Endothelial cell of umbilical vein (primary cell): ENCODE results near the gene GTPBP10. TPM values are rescaled to one million over a fixed set of nuclear protein-coding genes. Genes with fewer than 3 reads are reported as not detected.
"Not testable (repeated sequence)": the region's sequence is repeated elsewhere in the genome, so short reads cannot be mapped to it uniquely, and the experiment has no call there.

Experiments
- BruUV-seq: library from RNA; stranded (reverse); fragments of 400-500 nt; replicated peaks from 2 replicates; lab custom pipeline; 2021; lab: Mats Ljungman, UMichigan
- CTCF ChIA-PET: fragments of 300-600, 350-600 bp; sonication (Branson Sonifier 250); formaldehyde crosslinking; loops from one replicate; lab custom pipeline; 2021; ENCODE audit warnings: antibody characterized with exemption, inconsistent platforms; lab: Charles Lee
- POLR2A ChIA-PET: fragments of 300-600, 350-600 bp; sonication (Branson Sonifier 250); formaldehyde crosslinking; loops from one replicate; lab custom pipeline; 2021; ENCODE audit warnings: antibody characterized with exemption, inconsistent platforms; lab: Charles Lee
- DNase-seq: peaks from one replicate; pipeline ENCODE4 v3.0.0-alpha.2; 2011; ENCODE audit warnings: low read depth, low spot score
- FAIRE-seq: peaks from 2 replicates; lab custom pipeline; 2011; peaks lifted over from hg19 to GRCh38; lab: Jason Lieb, UNC
- H2AFZ ChIP-seq: 2 replicates; pipeline ENCODE4 v1.6.0; 2012; ENCODE audit warnings: low read depth, low read length, control low read depth, inconsistent platforms
- H3K27ac ChIP-seq: 2 replicates; pipeline ENCODE4 v1.5.1; 2011; ENCODE audit warnings: low read depth, mild to moderate bottlenecking, control low read depth, low read length, moderate library complexity; ENCODE audit not compliant: insufficient read depth
- H3K27me3 ChIP-seq, 2 experiments: 2 replicates each; pipeline versions ENCODE4 v1.6.0 to v1.6.1; 2011; ENCODE audit warnings: low read length in 2 of 2, mixed read lengths in 1 of 2; ENCODE audit not compliant: control insufficient read depth in 2 of 2, insufficient read depth in 2 of 2
- H3K36me3 ChIP-seq, 2 experiments: 2 replicates in 1 of 2; 3 replicates in 1 of 2; pipeline ENCODE4 v1.5.1; 2011; ENCODE audit warnings: low read length in 2 of 2, mild to moderate bottlenecking in 1 of 2, moderate library complexity in 1 of 2; ENCODE audit not compliant: control insufficient read depth in 2 of 2, insufficient read depth in 2 of 2; ENCODE audit errors: extremely low read depth in 1 of 2
- H3K4me1 ChIP-seq: 3 replicates; pipeline ENCODE4 v1.5.1; 2011; ENCODE audit warnings: mild to moderate bottlenecking, low read length; ENCODE audit not compliant: control insufficient read depth, insufficient read depth; ENCODE audit errors: extremely low read depth
- H3K4me2 ChIP-seq: 2 replicates; pipeline ENCODE4 v1.6.1; 2011; ENCODE audit warnings: low read length, control low read depth, mixed read lengths; ENCODE audit not compliant: insufficient read depth
- H3K4me3 ChIP-seq, 3 experiments: fragments of 200-600 bp in 1 of 3; sonication (generic), shearing (Covaris generic) in 1 of 3; replicated peaks in 1 of 3; 2 replicates each; pipeline ENCODE4 v1.5.1; 2011 to 2016; ENCODE audit warnings: control low read depth in 3 of 3, low read length in 3 of 3, mild to moderate bottlenecking in 2 of 3, inconsistent platforms in 1 of 3, low read depth in 1 of 3, moderate library complexity in 1 of 3; ENCODE audit not compliant: insufficient read depth in 1 of 3
- H3K79me2 ChIP-seq: 2 replicates; pipeline ENCODE4 v1.6.0; 2012; ENCODE audit warnings: low read length, inconsistent platforms; ENCODE audit not compliant: control insufficient read depth, insufficient read depth
- H3K9ac ChIP-seq: replicated peaks from 2 replicates; pipeline ENCODE3; 2011; ENCODE audit warnings: low read length, control low read depth; ENCODE audit not compliant: insufficient read depth; ENCODE audit errors: extremely low read depth
- H3K9me1 ChIP-seq: replicated peaks from 3 replicates; pipeline ENCODE4 v1.6.0; 2011; ENCODE audit warnings: mild to moderate bottlenecking, low read length; ENCODE audit not compliant: control insufficient read depth, insufficient read depth; ENCODE audit errors: extremely low read depth
- H3K9me3 ChIP-seq: replicated peaks from 2 replicates; pipeline ENCODE4 v1.5.1; 2012; ENCODE audit warnings: low read length, inconsistent platforms; ENCODE audit not compliant: control insufficient read depth, insufficient read depth
- H4K20me1 ChIP-seq: replicated peaks from 2 replicates; pipeline ENCODE3; 2011; ENCODE audit warnings: mild to moderate bottlenecking, low read length; ENCODE audit not compliant: control insufficient read depth, insufficient read depth; ENCODE audit errors: extremely low read depth
- CTCF ChIP-seq, 2 donors: IDR thresholded peaks; 1 replicate in 1 of 2; 2 replicates in 1 of 2; pipeline ENCODE4 v1.5.1; 2011; ENCODE audit warnings: low read length in 2 of 2, mild to moderate bottlenecking in 2 of 2, moderate library complexity in 2 of 2, control low read depth in 1 of 2, inconsistent platforms in 1 of 2, low read depth in 1 of 2; ENCODE audit not compliant: insufficient read depth in 1 of 2; ENCODE audit errors: extremely low read depth in 1 of 2
- EZH2 ChIP-seq: IDR thresholded peaks from 2 replicates; pipeline ENCODE4 v1.6.1; 2012; ENCODE audit warnings: borderline replicate concordance, low read depth, mild to moderate bottlenecking, moderate library complexity, low read length, inconsistent platforms; ENCODE audit not compliant: severe bottlenecking
- FOS ChIP-seq: IDR thresholded peaks from 2 replicates; pipeline ENCODE4 v1.6.1; 2011; ENCODE audit warnings: mild to moderate bottlenecking, low read length, moderate library complexity, borderline replicate concordance; ENCODE audit not compliant: insufficient read depth
- GATA2 ChIP-seq: IDR thresholded peaks from 2 replicates; pipeline ENCODE4 v1.7.0; 2011; ENCODE audit warnings: low read depth, mild to moderate bottlenecking, moderate library complexity, mixed read lengths, low read length; ENCODE audit not compliant: insufficient read length, insufficient read depth
- JUN ChIP-seq: IDR thresholded peaks from 2 replicates; pipeline ENCODE4 v1.6.1; 2011; ENCODE audit warnings: borderline replicate concordance, low read depth; ENCODE audit not compliant: insufficient read length, insufficient read depth
- MAX ChIP-seq: IDR thresholded peaks from 2 replicates; pipeline ENCODE4 v1.6.1; 2011; ENCODE audit not compliant: insufficient read depth, insufficient read length
- MYC ChIP-seq: IDR thresholded peaks from one replicate; pipeline ENCODE4 v1.6.1; 2011; ENCODE audit warnings: mild to moderate bottlenecking, low read depth, low read length
- POLR2A ChIP-seq: IDR thresholded peaks from 2 replicates; pipeline ENCODE4 v1.6.1; 2012; ENCODE audit warnings: low read depth, mild to moderate bottlenecking, control low read depth, low read length
- POLR2AphosphoS5 ChIP-seq: IDR thresholded peaks from 2 replicates; pipeline ENCODE4 v1.6.1; 2012; ENCODE audit warnings: low read depth, mild to moderate bottlenecking, control low read depth, low read length, moderate library complexity; ENCODE audit not compliant: insufficient read depth
- dilution Hi-C: fragments of 300-500 bp; cut with MboI; formaldehyde crosslinking; loops from one replicate; pipeline ENCODE4 v1.15.0; 2019; ENCODE audit warnings: low sequenced_read_pairs; ENCODE audit not compliant: extremely low pct_ligation_motif_present
- intact Hi-C: fragments of 100-400 bp; cut with micrococcal nuclease; formaldehyde crosslinking; loops from one replicate; pipeline ENCODE4 v1.10.0; 2022
- polyA plus RNA-seq, 4 experiments: library from polyadenylated mRNA; depleted of rRNA in 3 of 4; stranded (reverse) in 3 of 4; unstranded in 1 of 4; fragments of >200 nt; gene quantifications; 2 replicates each; pipeline versions ENCODE4 v1.2.1 to v1.2.3, GENCODE V29; 2011 to 2012; ENCODE audit warnings: missing spikeins in 1 of 4
- total RNA-seq: library from RNA; stranded (reverse); gene quantifications from 2 replicates; pipeline ENCODE4 v1.2.3, GENCODE V29; 2021

Gene GTPBP10
- total and polyA plus RNA-seq, 2 donors (not counting 3 experiments of a cell fraction or from before 2014, with no cell fraction given): 3.5 to 16.7 TPM

- peaks cover 12% of the 10 kb centered on the region for H3K4me1 ChIP-seq
- FAIRE-seq: no peak
- intact Hi-C loops: loop anchor here (10.0 kb wide), 1 partner anchor 1525 kb away; no protein-coding TSS in a partner anchor
- H3K9me1 ChIP-seq: no peaks in the 10 kb centered on the region
- no peak overlapping the region for H3K9ac ChIP-seq
- H4K20me1 ChIP-seq: no peaks in the 10 kb centered on the region
- CTCF ChIA-PET: no interaction called here
- DNase-seq: no peak
- H3K27ac ChIP-seq: no peak overlapping the region
- TF ChIP-seq CTCF (IDR thresholded peaks at IDR 0.05; ENCODE audit: extremely low read depth in 1 of 2, insufficient read depth in 1 of 2, low read depth in 1 of 2, low read length in 2 of 2) (no peak), MYC (no peak), GATA2 (no peak), POLR2AphosphoS5 (no peak), MAX (no peak), POLR2A (no peak), JUN (no peak), EZH2 (no peak), FOS (no peak)
- dilution Hi-C loops: no loop called here
- POLR2A ChIA-PET: no interaction called here
- no peak overlapping the region for H3K4me3 ChIP-seq
- no peaks in the 10 kb centered on the region for H3K27me3 ChIP-seq
- peaks cover 22% of the 10 kb centered on the region for H3K79me2 ChIP-seq
- BruUV-seq: no TSS peak
- no peaks in the 10 kb centered on the region for H3K9me3 ChIP-seq
- no peak overlapping the region for H3K4me2 ChIP-seq
- no peak overlapping the region for H2AFZ ChIP-seq
- H3K36me3 ChIP-seq: no peaks in the 10 kb centered on the region
Observed at GRCh38 chr7:90349305-90349704, 2.8 kb downstream of the GTPBP10 start.

GRCh38 chr7:90350032-90350431 lies 3.5 kb downstream of the GTPBP10 start:
- POLR2A ChIA-PET, CTCF ChIA-PET: not testable (repeated sequence)

More at GRCh38 chr7:90350032-90350431, 3.5 kb downstream of the GTPBP10 start:
- H3K27me3 ChIP-seq, H2AFZ ChIP-seq, DNase-seq, dilution Hi-C loops, BruUV-seq, H3K27ac ChIP-seq, H3K9ac ChIP-seq, H3K9me3 ChIP-seq, H3K4me3 ChIP-seq, FAIRE-seq, H3K9me1 ChIP-seq, intact Hi-C loops, H3K4me2 ChIP-seq, H3K36me3 ChIP-seq, H4K20me1 ChIP-seq: not testable (repeated sequence)
- peaks cover 22% of the 10 kb centered on the region for H3K79me2 ChIP-seq
- H3K4me1 ChIP-seq: peaks cover 12% of the 10 kb centered on the region
